SU-DHL-6 (cell line): ENCODE results near the gene FUT1.

ENCODE experiments used
- H2AFZ ChIP-seq: fragments of 200-600 bp; sonication (generic); 2 replicates; pipeline ENCODE4 v1.6.1; 2014; ENCODE audit warnings: low read depth, mild to moderate bottlenecking, moderate library complexity, mixed read lengths, antibody characterized with exemption, low read length; ENCODE audit not compliant: severe bottlenecking
- H3F3A ChIP-seq: fragments of 200-600 bp; shearing (Covaris generic); 2 replicates; pipeline ENCODE4 v1.6.0; 2016; ENCODE audit warnings: antibody characterized with exemption, mild to moderate bottlenecking; ENCODE audit not compliant: insufficient read depth
- H3K27ac ChIP-seq: fragments of 200-600 bp; sonication (generic); 2 replicates; pipeline ENCODE4 v1.5.1; 2016; ENCODE audit warnings: low read depth, mild to moderate bottlenecking, low read length, moderate library complexity, mixed read lengths
- H3K27me3 ChIP-seq: fragments of 200-600 bp; sonication (generic), shearing (Covaris generic); 2 replicates; pipeline ENCODE4 v1.6.0; 2014; ENCODE audit warnings: mild to moderate bottlenecking, low read length
- H3K36me3 ChIP-seq: fragments of 200-600 bp; sonication (generic); 2 replicates; pipeline ENCODE4 v1.6.1; 2014; ENCODE audit warnings: mild to moderate bottlenecking, low read length, mixed read lengths
- H3K4me2 ChIP-seq: fragments of 300-600, 200-600 bp; shearing (Covaris generic), sonication (generic); 2 replicates; pipeline ENCODE4 v1.6.0; 2014; ENCODE audit warnings: low read length, low read depth, mild to moderate bottlenecking; ENCODE audit not compliant: poor library complexity, severe bottlenecking
- H3K4me3 ChIP-seq: fragments of 200-600 bp; sonication (generic); 2 replicates; pipeline ENCODE4 v1.5.1; 2014; ENCODE audit warnings: antibody characterized with exemption, low read length, mild to moderate bottlenecking, mixed read lengths; ENCODE audit not compliant: insufficient read depth, poor library complexity, severe bottlenecking
- H3K79me2 ChIP-seq: fragments of 200-600 bp; sonication (generic); 2 replicates; pipeline ENCODE4 v1.6.1; 2014; ENCODE audit warnings: mild to moderate bottlenecking, low read length, moderate library complexity; ENCODE audit not compliant: insufficient read depth
- H3K9ac ChIP-seq: fragments of 200-600 bp; sonication (generic); 2 replicates; pipeline ENCODE4 v1.7.0; 2014; ENCODE audit warnings: mild to moderate bottlenecking, low read length
- H3K9me2 ChIP-seq: fragments of 200-600 bp; sonication (generic); replicated peaks from 2 replicates; pipeline ENCODE4 v1.6.1; 2014; ENCODE audit warnings: low read length; ENCODE audit not compliant: insufficient read depth
- H3K9me3 ChIP-seq: fragments of 200-600 bp; sonication (generic); 2 replicates; pipeline ENCODE4 v1.6.1; 2014; ENCODE audit warnings: low read length, mixed read lengths; ENCODE audit not compliant: insufficient read depth
- H4K20me1 ChIP-seq: fragments of 200-600 bp; sonication (generic); 2 replicates; pipeline ENCODE4 v1.6.1; 2014; ENCODE audit warnings: low read depth, mild to moderate bottlenecking, antibody characterized with exemption, low read length, moderate library complexity, mixed read lengths
- CTCF ChIP-seq: fragments of 200-600 bp; sonication (generic); IDR thresholded peaks from one replicate; pipeline ENCODE4 v1.5.1; 2017; ENCODE audit warnings: antibody characterized with exemption, mild to moderate bottlenecking, low read length, moderate library complexity; ENCODE audit not compliant: insufficient read depth, poor library complexity, severe bottlenecking
- EZH2phosphoT487 ChIP-seq: fragments of 200-600 bp; sonication (generic), shearing (Covaris generic); conservative IDR thresholded peaks from 2 replicates; pipeline ENCODE4 v1.6.1; 2018; ENCODE audit warnings: mild to moderate bottlenecking, antibody characterized with exemption, low read length, moderate library complexity, mixed read lengths

Gene FUT1

DNA sequence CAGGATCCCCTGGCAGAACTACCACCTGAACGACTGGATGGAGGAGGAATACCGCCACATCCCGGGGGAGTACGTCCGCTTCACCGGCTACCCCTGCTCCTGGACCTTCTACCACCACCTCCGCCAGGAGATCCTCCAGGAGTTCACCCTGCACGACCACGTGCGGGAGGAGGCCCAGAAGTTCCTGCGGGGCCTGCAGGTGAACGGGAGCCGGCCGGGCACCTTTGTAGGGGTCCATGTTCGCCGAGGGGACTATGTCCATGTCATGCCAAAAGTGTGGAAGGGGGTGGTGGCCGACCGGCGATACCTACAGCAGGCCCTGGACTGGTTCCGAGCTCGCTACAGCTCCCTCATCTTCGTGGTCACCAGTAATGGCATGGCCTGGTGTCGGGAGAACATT, 49.1 kb downstream of the FUT1 start:
- Histone ChIP-seq H3K27ac (no peak overlapping the region), H3F3A (no peaks in the 10 kb centered on the region), H3K27me3 (no peaks in the 10 kb centered on the region), H3K36me3 (no peaks in the 10 kb centered on the region), H3K9me2 (no peaks in the 10 kb centered on the region), H3K79me2 (no peaks in the 10 kb centered on the region), H3K4me3 (no peak overlapping the region), H3K9ac (no peak overlapping the region), H4K20me1 (no peaks in the 10 kb centered on the region), H3K9me3 (no peaks in the 10 kb centered on the region), H3K4me2 (no peak overlapping the region), H2AFZ (no peak overlapping the region)
- no peak for TF ChIP-seq CTCF

DNA sequence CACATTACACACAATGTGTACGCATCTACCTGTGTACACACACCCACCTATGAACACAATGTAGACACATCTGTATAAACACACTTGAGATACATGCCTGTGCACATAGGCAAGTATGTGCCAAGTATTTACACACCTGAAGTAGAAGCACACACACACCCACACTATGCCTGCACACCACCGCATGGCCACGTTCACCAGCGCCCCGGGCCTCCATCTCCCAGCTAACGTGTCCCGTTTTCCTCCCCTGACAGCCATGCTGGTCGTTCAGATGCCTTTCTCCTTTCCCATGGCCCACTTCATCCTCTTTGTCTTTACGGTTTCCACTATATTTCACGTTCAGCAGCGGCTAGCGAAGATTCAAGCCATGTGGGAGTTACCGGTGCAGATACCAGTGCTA, 49.7 kb downstream of the FUT1 start:
- H4K20me1 ChIP-seq = no peaks in the 10 kb centered on the region
- no peaks in the 10 kb centered on the region for H3F3A ChIP-seq
- no peak overlapping the region for H3K4me3 ChIP-seq
- H3K27me3 ChIP-seq = no peaks in the 10 kb centered on the region
- H3K9ac ChIP-seq = no peak overlapping the region
- H2AFZ ChIP-seq = no peak overlapping the region
- H3K4me2 ChIP-seq = no peak overlapping the region
- TF ChIP-seq EZH2phosphoT487 = no peak
- TF ChIP-seq CTCF = no peak
- H3K36me3 ChIP-seq = no peaks in the 10 kb centered on the region
- H3K79me2 ChIP-seq = no peaks in the 10 kb centered on the region
- H3K9me2 ChIP-seq = no peaks in the 10 kb centered on the region
- H3K27ac ChIP-seq = no peak overlapping the region
- no peaks in the 10 kb centered on the region for H3K9me3 ChIP-seq

- no peak overlapping the region for H3K9ac ChIP-seq
- TF ChIP-seq EZH2phosphoT487 (no peak), CTCF (no peak)
- H3K79me2 ChIP-seq = no peaks in the 10 kb centered on the region
Measured at GRCh38 chr19:48698046-48698445, 54.4 kb downstream of the FUT1 start.

More at GRCh38 chr19:48698046-48698445, 54.4 kb downstream of the FUT1 start:
- H4K20me1 ChIP-seq = no peaks in the 10 kb centered on the region
- H3K36me3 ChIP-seq = no peaks in the 10 kb centered on the region
- no peaks in the 10 kb centered on the region for H3F3A ChIP-seq
- H3K9me2 ChIP-seq = no peaks in the 10 kb centered on the region
- H3K27ac ChIP-seq = no peak overlapping the region
- H3K27me3 ChIP-seq = no peaks in the 10 kb centered on the region
- no peaks in the 10 kb centered on the region for H3K9me3 ChIP-seq
- no peak overlapping the region for H3K4me3 ChIP-seq
- no peak overlapping the region for H3K4me2 ChIP-seq
- H2AFZ ChIP-seq = no peak overlapping the region
